H1 (cell line): ENCODE data around the gene HEPACAM.

ENCODE experiments used
- ASH2L ChIP-seq: fragments of 200-600, 300-600 bp; sonication (generic); IDR thresholded peaks from one replicate; pipeline ENCODE4 v1.7.1; 2017; ENCODE audit warnings: low read length
- EP300 ChIP-seq, 2 experiments: IDR thresholded peaks; 1 replicate in 1 of 2; 2 replicates in 1 of 2; pipeline ENCODE4 v1.6.1; 2011 to 2012; ENCODE audit warnings: low read depth in 2 of 2, low read length in 2 of 2, mild to moderate bottlenecking in 2 of 2, borderline replicate concordance in 1 of 2, inconsistent platforms in 1 of 2, moderate library complexity in 1 of 2
- KDM1A ChIP-seq: fragments of 200-600, 300-600 bp; sonication (generic); IDR thresholded peaks from 2 replicates; pipeline ENCODE4 v1.7.1; 2016; ENCODE audit warnings: mild to moderate bottlenecking, low read length, borderline replicate concordance

DNA sequence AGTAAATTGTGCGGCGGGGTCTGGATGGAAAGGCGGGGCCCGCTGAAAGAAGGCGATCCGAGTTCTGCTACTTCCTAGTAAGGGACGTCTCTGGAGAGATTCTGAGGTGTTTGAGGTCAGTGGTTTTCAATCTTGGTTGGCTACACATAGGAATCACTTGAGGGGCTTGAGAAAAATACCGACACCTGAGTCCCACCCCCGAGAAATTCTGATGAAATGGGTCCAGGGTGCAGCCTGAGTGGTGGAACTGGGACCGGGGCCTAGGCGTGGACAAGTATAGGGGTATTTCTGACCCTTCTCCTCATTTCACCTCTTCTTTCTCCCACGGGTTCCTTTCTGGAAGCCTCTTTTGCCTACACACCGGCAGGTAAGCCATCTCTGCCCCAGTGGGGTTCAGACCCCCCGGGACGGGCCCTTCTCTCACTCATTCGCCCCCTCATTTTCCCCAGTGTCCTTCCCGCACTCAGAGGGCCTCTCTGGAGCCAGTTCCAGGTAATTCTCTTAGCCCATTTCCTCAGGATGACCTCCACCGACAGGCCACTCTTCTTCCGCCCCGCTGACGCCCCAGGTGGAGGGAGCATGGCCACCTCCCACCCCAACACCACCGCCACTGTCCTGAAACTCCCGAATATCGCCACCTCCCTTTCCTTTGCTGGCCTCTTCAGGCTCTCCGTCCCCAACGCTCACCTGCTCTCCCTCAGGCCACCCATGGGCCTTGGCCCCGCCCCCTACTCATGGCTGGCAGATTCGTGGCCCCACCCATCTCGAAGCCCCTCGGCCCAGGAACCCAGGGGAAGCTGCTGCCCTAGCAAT is 58.8 kb downstream of the HEPACAM start:
- TF ChIP-seq KDM1A (no peak), EP300 (IDR thresholded peaks at IDR 0.05; ENCODE audit: borderline replicate concordance in 1 of 2, low read depth in 2 of 2, low read length in 2 of 2) (no peak), ASH2L (no peak)
